ENCODE data around the gene ATAD2B. TPM values are rescaled to one million over a fixed set of nuclear protein-coding genes. Genes with fewer than 3 reads are reported as not detected.
A peak's percentile ranks its signal among the peaks of the same experiment; 100 is the strongest.

The ATAD2B gene
- total RNA-seq, 1 experiment from 2014 or later = 19.7 TPM

- Mint-ChIP-seq H3K9me3 (ENCODE audit: low read depth, unreplicated experiment) (no peaks in the 10 kb centered on the region), H3K36me3 (ENCODE audit: insufficient read depth, unreplicated experiment) (peaks cover 7% of the 10 kb centered on the region), H3K4me3 (ENCODE audit: low read depth, unreplicated experiment) (no peak overlapping the region), H3K4me1 (ENCODE audit: low read depth, unreplicated experiment) (peaks cover 28% of the 10 kb centered on the region), H3K27me3 (ENCODE audit: unreplicated experiment) (no peaks in the 10 kb centered on the region), H3K27ac (ENCODE audit: unreplicated experiment) (no peak overlapping the region)
- CTCF ChIA-PET = no interaction called here
- BruUV-seq (replicated peaks) = no TSS peak
- DNase-seq = no peak
- intact Hi-C loops (cut with micrococcal nuclease; ENCODE audit: unreplicated experiment) = no loop called here
- TF ChIP-seq CTCF (IDR thresholded peaks at IDR 0.05; ENCODE audit: unreplicated experiment) = no peak
These were observed 135.9 kb downstream of the ATAD2B start for GRCh38 chr2:23791030-23791429.

GRCh38 chr2:23789012-23789411 is 137.9 kb downstream of the ATAD2B start:
- Mint-ChIP-seq H3K4me1 (ENCODE audit: low read depth, unreplicated experiment) (peaks cover 28% of the 10 kb centered on the region), H3K36me3 (ENCODE audit: insufficient read depth, unreplicated experiment) (peaks cover 14% of the 10 kb centered on the region), H3K27ac (ENCODE audit: unreplicated experiment) (peak overlapping the region; percentile 21), H3K4me3 (ENCODE audit: low read depth, unreplicated experiment) (no peak overlapping the region), H3K9me3 (ENCODE audit: low read depth, unreplicated experiment) (no peaks in the 10 kb centered on the region), H3K27me3 (ENCODE audit: unreplicated experiment) (no peaks in the 10 kb centered on the region)
- no peak for TF ChIP-seq CTCF (IDR thresholded peaks at IDR 0.05; ENCODE audit: unreplicated experiment)
- DNase-seq = no peak
- CTCF ChIA-PET = no interaction called here
- no TSS peak for BruUV-seq (replicated peaks)
- intact Hi-C loops (cut with micrococcal nuclease; ENCODE audit: unreplicated experiment) = no loop called here

- Mint-ChIP-seq H3K27ac (ENCODE audit: unreplicated experiment) (no peak overlapping the region), H3K4me1 (ENCODE audit: low read depth, unreplicated experiment) (peaks cover 28% of the 10 kb centered on the region), H3K27me3 (ENCODE audit: unreplicated experiment) (no peaks in the 10 kb centered on the region), H3K4me3 (ENCODE audit: low read depth, unreplicated experiment) (no peak overlapping the region), H3K9me3 (ENCODE audit: low read depth, unreplicated experiment) (no peaks in the 10 kb centered on the region), H3K36me3 (ENCODE audit: insufficient read depth, unreplicated experiment) (peaks cover 14% of the 10 kb centered on the region)
- BruUV-seq (replicated peaks) = no TSS peak
- intact Hi-C loops (cut with micrococcal nuclease; ENCODE audit: unreplicated experiment) = no loop called here
- CTCF ChIA-PET = no interaction called here
- no peak for DNase-seq
- TF ChIP-seq CTCF (IDR thresholded peaks at IDR 0.05; ENCODE audit: unreplicated experiment) = no peak
These were observed 138.8 kb downstream of the ATAD2B start for GRCh38 chr2:23788100-23788499.

- no peak for TF ChIP-seq CTCF (IDR thresholded peaks at IDR 0.05; ENCODE audit: unreplicated experiment)
- Mint-ChIP-seq H3K4me3 (ENCODE audit: low read depth, unreplicated experiment) (no peak overlapping the region), H3K4me1 (ENCODE audit: low read depth, unreplicated experiment) (peaks cover 15% of the 10 kb centered on the region), H3K9me3 (ENCODE audit: low read depth, unreplicated experiment) (no peaks in the 10 kb centered on the region), H3K36me3 (ENCODE audit: insufficient read depth, unreplicated experiment) (peaks cover 21% of the 10 kb centered on the region), H3K27me3 (ENCODE audit: unreplicated experiment) (no peaks in the 10 kb centered on the region), H3K27ac (ENCODE audit: unreplicated experiment) (no peak overlapping the region)
- no TSS peak for BruUV-seq (replicated peaks)
- intact Hi-C loops (cut with micrococcal nuclease; ENCODE audit: unreplicated experiment) = no loop called here
- no peak for DNase-seq
- CTCF ChIA-PET = interaction anchor here (0.6 kb wide), 1 partner anchor 739 kb away, joined by 4 read pairs; no protein-coding TSS in a partner anchor
These were observed 142.0 kb downstream of the ATAD2B start for GRCh38 chr2:23784971-23785370.

Measured in Calu3 (cell line).